Posterior cingulate gyrus (tissue), 11 donors: ENCODE measurements around the gene NFKBIZ.
"Not testable (repeated sequence)": the region's sequence is repeated elsewhere in the genome, so short reads cannot be mapped to it uniquely, and the experiment has no call there.

Experiments used
- DNase-seq, 10 donors: peaks; one replicate each; pipeline versions ENCODE4 v3.0.0 to v3.0.0-alpha.2; 2020 to 2021; ENCODE audit warnings: mixed read lengths in 3 of 10
- intact Hi-C: fragments of 100-400 bp; cut with DNase I; formaldehyde crosslinking; loops from one replicate; pipeline ENCODE4 v1.15.1; 2023

Gene NFKBIZ

GRCh38 chr3:101902041-101902440 lies 52.7 kb downstream of the NFKBIZ start:
- intact Hi-C loops = no loop called here
- no peak for DNase-seq

GRCh38 chr3:101903451-101903871 lies 54.1 kb downstream of the NFKBIZ start:
- DNase-seq = no peak
- intact Hi-C loops = no loop called here

DNA sequence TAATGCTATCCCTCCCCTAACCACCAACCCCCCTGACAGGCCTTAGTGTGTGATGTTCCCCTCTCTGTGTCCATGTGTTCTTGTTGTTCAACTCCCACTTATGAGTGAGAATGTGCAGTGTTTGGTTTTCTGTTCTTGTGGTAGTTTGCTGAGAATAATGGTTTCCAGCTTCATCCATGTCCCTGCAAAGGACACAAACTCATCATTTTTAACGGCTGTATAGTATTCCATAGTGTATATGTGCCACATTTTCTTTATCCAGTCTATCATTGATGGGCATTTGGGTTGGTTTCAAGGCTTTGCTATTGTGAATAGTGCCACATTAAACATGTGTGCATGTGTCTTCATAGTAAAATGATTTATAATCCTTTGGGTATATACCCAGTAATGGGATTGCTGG lies 56.3 kb downstream of the NFKBIZ start:
- DNase-seq, intact Hi-C loops: not testable (repeated sequence)
